Umbilical cord (tissue), 1 donor: ENCODE results near the gene BAIAP2L1. TPM values are rescaled to one million over a fixed set of nuclear protein-coding genes. Genes with fewer than 3 reads are reported as not detected.

Experiments
- total RNA-seq: library from RNA; depleted of rRNA; stranded (reverse); fragments of >200 nt; gene quantifications from one replicate; pipeline ENCODE4 v1.2.3, GENCODE V29; 2014; ENCODE audit warnings: low replicate concordance; ENCODE audit not compliant: insufficient read depth

Gene BAIAP2L1
- total RNA-seq, 1 donor from 2014 or later = 1.2 TPM

Other genes with a start within 250 kb of the BAIAP2L1 start
- not detected for gene BHLHA15, start 189.7 kb downstream of the BAIAP2L1 start, total RNA-seq
- gene TECPR1, start 148.9 kb downstream of the BAIAP2L1 start, total RNA-seq = 11.8 TPM
- gene BRI3, start 119.4 kb downstream of the BAIAP2L1 start, total RNA-seq = 18.3 TPM
- 14.7 TPM for gene NPTX2, start 216.2 kb upstream of the BAIAP2L1 start, total RNA-seq